ENCODE data around the gene MYBPC1. TPM values are rescaled to one million over a fixed set of nuclear protein-coding genes. Genes with fewer than 3 reads are reported as not detected.

The MYBPC1 gene
- total RNA-seq, 2 donors from 2014 or later: 17.3 to 24.8 TPM

GRCh38 chr12:101592921-101593320, 1.9 kb upstream of the MYBPC1 start:
- ATAC-seq (no peak), DNase-seq (no peak)
- intact Hi-C loops (cut with DNase I, micrococcal nuclease): no loop called here

DNA sequence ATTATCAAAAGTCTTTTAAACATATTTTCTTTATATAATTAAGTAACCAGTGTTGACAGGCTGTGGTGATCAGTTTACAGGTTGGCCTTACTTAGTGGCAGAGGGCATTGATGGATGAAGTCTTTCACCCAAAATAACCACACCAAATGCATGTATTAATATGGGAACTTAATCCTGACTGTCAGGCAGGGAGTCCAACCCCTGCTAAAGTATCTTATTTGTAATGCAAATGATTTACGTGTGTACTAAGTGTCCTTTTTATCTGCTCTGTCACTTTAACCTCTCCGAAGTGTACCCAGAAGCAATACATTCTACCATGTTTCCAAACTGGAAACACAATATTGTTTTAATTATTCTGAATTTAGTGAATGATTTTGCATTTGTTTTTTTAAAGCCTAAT, 1.4 kb downstream of the MYBPC1 start:
- intact Hi-C loops (cut with DNase I, micrococcal nuclease): no loop called here
- no peak for ATAC-seq

DNA sequence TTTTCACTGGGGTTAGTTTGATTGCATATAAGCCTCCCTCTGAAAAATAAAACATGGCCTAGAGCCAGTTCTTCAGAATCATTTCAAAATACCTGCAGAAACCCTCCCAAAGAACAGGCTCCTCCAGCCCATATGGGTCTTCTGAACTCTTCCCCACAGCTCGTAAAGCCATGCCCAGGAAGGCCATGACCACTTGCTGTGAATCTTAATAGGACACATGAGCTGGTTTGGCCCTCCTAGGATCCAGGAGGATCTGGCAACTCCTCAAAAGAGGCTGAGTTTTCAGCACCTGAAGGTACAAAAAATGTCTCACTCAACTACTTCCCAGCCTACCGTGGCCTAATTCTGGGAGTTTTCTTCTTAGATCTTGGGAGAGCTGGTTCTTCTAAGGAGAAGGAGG, 2.4 kb downstream of the MYBPC1 start:
- DNase-seq: no peak
- no peak for ATAC-seq
- intact Hi-C loops (cut with DNase I, micrococcal nuclease): no loop called here

More for the DNA sequence above, 1.4 kb downstream of the MYBPC1 start:
- DNase-seq: no peak

- no peak for DNase-seq
- ATAC-seq: no peak
- intact Hi-C loops (cut with DNase I, micrococcal nuclease): no loop called here
Observed at GRCh38 chr12:101598483-101598882, 3.7 kb downstream of the MYBPC1 start.

- intact Hi-C loops (cut with DNase I, micrococcal nuclease): no loop called here
Observed at GRCh38 chr12:101599311-101599710, 4.5 kb downstream of the MYBPC1 start.

GRCh38 chr12:101599771-101600484, 5.2 kb downstream of the MYBPC1 start:
- DNase-seq (no peak), ATAC-seq (peak; percentile 93)
- intact Hi-C loops (cut with DNase I, micrococcal nuclease): no loop called here

More at GRCh38 chr12:101599311-101599710, 4.5 kb downstream of the MYBPC1 start:
- DNase-seq (no peak), ATAC-seq (no peak)

DNA sequence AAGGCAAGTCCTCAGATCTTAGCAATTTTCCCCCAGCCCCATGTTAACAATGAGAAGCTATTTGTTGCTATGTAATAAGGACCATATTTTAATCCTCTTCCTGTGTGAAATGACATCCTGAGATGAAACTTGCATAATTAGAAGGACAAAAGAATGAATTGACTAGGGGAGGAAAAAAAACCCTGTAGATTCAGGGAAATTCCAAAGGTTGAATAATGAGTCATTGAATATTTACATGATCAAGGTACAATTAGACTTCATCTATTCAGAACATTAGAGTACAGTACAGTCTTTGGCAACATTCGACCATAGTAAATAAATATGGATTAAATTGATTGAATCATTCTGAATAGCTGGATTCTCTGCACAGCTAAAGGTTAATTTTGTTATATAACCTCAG, 9.4 kb downstream of the MYBPC1 start:
- ATAC-seq: no peak

GRCh38 chr12:101607894-101608293, 13.1 kb downstream of the MYBPC1 start:
- ATAC-seq (peak; percentile 57), DNase-seq (peak in 1 of 2 donors; percentile 23)
- intact Hi-C loops (cut with DNase I, micrococcal nuclease): no loop called here

More for the DNA sequence above, 9.4 kb downstream of the MYBPC1 start:
- DNase-seq: no peak
- intact Hi-C loops (cut with DNase I, micrococcal nuclease): no loop called here

DNA sequence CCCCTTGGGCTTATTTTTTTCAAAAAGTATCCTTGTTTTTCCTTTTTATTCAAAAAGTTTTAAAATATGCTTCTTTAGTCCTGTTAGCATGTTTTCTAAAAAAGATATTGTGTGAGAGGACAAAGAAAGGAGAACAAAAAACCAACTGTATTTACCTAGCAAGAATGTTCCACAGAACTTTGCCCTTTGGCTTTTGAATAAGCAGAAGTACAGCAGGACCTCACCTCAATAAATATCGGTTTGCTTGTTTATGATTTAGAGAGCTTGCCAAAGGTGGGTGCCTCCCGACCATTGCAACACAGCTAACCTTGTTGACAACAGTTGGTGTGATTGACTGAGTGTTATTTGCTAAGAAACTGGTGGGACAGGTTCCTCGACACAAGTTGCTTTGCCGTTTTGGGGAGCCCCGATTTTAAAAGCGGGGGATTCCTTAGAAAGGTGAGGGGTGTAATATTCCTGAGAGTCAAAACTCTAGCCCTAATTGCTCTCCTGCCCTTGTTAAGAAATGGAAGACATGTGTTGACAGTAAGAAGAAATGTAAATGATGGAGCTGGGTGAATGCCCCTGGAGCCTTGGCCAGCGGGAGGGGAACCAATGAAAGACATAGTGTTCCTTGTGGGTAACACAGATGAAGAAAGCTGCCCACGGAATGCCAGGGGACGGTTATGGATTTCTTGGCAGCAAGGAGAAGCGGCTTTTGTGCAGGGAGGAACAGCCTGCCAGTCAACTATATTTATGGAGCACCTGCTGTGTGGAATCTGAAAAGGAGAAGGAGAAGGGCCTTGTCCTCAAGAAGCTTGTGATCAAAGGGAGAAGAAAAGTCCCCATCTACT, 13.7 kb downstream of the MYBPC1 start:
- intact Hi-C loops (cut with DNase I, micrococcal nuclease): no loop called here
- peak; percentile 42 to 81 for DNase-seq
- peak; percentile 97 for ATAC-seq

DNA sequence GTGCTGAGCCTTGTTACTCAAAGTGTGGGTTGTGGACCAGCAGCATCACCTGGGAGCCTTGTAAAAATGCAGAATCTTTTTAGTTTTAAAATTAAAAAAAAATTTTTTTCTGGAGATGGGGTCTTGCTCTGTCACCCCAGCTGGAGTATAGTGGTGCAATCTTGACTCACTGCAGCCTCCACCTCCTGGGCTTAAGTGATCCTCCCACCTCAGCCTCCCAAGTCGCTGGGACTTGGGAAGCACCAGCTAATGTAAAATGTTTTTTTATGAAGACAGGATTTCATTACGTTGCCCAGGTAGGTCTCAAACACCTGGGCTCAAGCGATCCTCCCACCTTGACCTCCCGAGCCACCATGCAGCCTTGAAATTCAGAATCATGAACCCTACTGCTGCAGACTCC, 14.4 kb downstream of the MYBPC1 start:
- ATAC-seq (no peak), DNase-seq (no peak)
- intact Hi-C loops (cut with DNase I, micrococcal nuclease): no loop called here

- intact Hi-C loops (cut with DNase I, micrococcal nuclease): no loop called here
- no peak for DNase-seq
Observed at GRCh38 chr12:101612160-101612916, 17.6 kb downstream of the MYBPC1 start.

DNA sequence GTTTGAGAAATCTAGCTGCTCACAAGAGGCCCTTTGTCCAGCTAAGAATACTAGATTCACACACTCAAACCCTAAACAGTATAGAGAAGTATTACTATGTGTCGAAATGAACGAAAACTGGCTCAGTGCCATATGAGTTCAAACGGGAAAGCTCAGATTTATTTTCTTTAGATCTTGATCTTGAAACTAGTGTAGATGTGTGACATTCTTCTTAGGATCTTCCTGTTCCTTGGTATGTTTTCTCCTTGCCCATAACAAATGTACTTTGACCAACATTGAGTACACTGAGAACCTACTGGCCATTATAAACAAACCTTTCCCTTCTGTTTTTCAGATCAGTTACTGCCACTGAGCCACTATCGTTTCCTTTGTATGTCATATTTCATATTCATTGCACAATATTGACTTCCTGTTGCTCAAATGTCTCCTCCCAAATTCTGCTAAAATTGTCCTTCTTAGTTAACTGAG, 21.3 kb downstream of the MYBPC1 start:
- ATAC-seq: peak; percentile 88
- DNase-seq: no peak
- intact Hi-C loops (cut with DNase I, micrococcal nuclease): no loop called here

More at GRCh38 chr12:101612160-101612916, 17.6 kb downstream of the MYBPC1 start:
- ATAC-seq: no peak

GRCh38 chr12:101619026-101619786, 24.4 kb downstream of the MYBPC1 start:
- intact Hi-C loops (cut with DNase I, micrococcal nuclease): no loop called here
- DNase-seq (no peak), ATAC-seq (no peak)

DNA sequence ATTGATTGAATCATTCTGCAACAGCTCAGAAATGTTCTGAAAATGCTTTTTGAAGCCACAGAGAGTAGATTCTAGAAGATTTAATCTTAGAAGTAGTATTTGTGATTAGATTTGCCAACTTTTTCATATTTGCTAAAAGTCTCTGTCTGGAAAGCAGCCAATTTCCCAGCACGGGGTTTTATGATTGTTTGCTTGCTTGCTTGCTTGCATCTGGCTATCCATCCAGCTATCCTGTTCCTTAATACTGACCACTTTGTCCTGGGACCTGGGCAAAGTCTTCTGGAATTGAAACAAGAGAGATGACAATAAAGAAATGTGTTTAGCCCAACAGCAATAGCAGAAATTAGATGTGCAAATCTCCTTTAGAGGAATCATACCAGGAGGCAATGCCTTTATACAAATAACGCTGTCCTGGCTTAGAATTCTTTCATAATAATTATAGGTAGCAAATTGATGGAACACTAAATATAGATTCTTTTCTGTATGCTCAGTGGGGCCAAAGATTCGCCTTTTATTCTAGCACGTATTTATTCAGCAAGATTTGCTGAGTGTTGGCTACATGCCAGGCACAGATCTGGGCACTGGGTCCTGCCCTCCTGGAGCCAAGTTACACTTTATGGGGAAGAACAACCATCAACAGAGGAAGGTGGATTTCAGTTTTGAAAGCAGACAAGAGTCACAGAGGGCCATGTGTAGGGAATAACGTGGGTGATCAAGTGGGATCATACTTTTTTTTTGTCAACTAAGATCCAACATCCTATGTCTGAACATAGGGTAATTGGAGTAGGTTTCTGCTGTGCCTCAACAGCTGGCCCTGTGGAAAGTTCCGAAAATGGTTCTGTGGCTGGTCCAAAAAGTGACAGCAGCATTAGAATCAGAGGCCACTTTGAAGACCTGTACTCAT, 25.3 kb downstream of the MYBPC1 start:
- peak; percentile 59 for ATAC-seq
- intact Hi-C loops (cut with DNase I, micrococcal nuclease): no loop called here
- DNase-seq: peak; percentile 54 to 62

DNA sequence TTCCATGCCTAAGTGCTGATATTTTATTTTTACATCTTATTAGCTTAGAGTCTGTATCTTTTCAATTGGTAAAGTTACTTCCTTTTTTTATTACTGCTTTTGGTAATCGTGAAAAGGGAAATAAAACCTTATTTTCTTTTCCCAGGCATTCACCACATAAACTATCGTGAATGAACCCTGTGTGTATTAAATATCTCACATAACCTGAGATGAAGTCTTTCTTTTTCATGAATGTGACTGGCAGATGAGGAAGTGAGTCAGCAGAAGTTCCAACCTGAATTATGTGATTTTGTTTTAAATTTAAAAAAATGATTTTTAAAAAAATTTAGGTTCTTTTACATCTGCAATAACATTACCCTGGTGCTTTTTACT, 26.0 kb downstream of the MYBPC1 start:
- intact Hi-C loops (cut with DNase I, micrococcal nuclease): no loop called here
- no peak for ATAC-seq
- DNase-seq: no peak

GRCh38 chr12:101628676-101629075, 33.9 kb downstream of the MYBPC1 start:
- intact Hi-C loops (cut with DNase I, micrococcal nuclease): no loop called here
- no peak for DNase-seq
- peak; percentile 97 for ATAC-seq

GRCh38 chr12:101634724-101635123, 40.0 kb downstream of the MYBPC1 start:
- intact Hi-C loops (cut with DNase I, micrococcal nuclease): no loop called here
- DNase-seq: no peak
- ATAC-seq: no peak

DNA sequence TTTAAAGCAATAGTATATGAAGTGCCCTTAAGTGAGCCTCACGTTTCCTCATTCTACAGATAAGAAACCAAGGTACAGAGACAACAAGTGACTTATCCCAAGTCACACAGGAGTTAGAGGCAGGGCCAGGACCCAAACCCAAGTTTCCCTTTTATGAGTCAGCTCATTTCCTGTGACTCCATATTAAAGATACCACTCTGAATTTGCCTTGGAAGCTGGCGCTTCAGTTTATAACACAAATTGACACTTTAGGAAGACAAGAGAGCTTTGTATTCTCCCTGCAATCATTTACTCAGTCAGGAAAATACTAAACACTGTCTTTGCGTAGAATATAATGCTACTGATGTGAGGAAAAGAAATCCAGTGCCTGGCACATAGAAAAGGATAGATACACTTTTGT, 43.2 kb downstream of the MYBPC1 start:
- ATAC-seq (no peak), DNase-seq (no peak)
- intact Hi-C loops (cut with DNase I, micrococcal nuclease): no loop called here

Data from left colon (tissue), 2 donors.